Urothelium cell line (cell line): Measurements from ENCODE around the gene ACBD3.
A peak's percentile ranks its signal among the peaks of the same experiment; 100 is the strongest.

ENCODE experiments used
- DNase-seq: peaks from one replicate; pipeline ENCODE4 v3.0.0; 2011; ENCODE audit warnings: low spot score, mixed read lengths
- FAIRE-seq: peaks from 2 replicates; lab custom pipeline; 2011; peaks lifted over from hg19 to GRCh38; lab: Jason Lieb, UNC

Gene ACBD3

DNA sequence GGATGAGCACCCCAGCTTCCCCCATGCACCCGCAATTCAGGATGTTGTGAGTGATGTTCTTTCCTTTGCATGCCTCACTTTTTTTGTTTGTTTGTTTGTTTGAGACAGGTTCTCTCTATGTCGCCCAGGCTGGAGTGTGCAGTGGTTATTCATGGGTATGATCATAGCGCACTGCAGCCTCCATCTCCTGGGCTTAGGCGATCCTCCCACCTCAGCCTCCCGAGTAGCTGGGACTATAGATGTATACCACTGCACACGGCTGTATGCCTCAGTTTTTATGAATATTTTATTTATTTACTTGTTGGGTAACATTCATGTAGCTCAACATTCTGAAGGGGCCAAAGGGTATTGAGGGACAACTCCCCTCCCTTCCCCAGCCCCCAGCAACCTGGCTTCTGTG, 69.2 kb downstream of the ACBD3 start:
- FAIRE-seq (no peak), DNase-seq (no peak)

DNA sequence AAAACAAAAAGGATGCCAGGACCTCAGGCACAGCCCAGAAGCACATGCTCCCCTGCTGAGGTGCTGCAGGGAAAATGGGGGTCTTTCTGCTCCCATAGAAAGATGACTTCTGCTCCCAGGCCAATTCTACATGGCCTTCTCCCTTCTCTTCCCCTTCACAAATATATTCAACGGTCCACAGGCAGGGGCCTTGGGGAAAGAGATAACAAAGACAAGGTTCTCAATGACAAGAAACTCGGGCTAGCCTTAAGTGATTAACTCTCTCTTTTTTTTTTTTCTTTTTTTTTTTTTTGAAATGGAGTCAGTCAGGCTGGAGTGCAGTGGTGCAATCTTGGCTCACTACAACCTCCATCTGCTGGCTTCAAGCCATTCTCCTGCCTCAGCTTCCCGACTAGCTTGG, 69.9 kb downstream of the ACBD3 start:
- no peak for FAIRE-seq

DNA sequence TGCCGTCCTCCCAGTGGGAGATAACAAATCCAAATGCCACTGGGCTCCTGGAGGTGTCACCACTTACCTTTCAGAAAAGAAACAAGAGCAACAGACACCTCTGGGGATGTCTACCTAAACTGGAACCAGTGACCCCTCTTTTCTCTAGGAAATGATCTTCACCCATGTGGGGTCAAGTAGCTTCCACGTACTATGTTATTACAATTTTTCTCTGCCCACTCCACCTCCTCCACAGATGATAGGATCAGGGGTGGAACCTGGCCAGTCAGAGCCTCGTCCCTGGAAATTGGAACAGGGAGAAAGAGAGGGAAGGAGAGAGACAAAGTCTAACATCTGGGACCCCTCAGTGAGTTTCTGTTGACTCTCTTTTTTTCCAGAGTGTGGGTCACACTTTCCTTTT, 73.9 kb downstream of the ACBD3 start:
- FAIRE-seq, result no peak
- DNase-seq, result no peak

More for the DNA sequence above, 69.9 kb downstream of the ACBD3 start:
- no peak for DNase-seq

DNA sequence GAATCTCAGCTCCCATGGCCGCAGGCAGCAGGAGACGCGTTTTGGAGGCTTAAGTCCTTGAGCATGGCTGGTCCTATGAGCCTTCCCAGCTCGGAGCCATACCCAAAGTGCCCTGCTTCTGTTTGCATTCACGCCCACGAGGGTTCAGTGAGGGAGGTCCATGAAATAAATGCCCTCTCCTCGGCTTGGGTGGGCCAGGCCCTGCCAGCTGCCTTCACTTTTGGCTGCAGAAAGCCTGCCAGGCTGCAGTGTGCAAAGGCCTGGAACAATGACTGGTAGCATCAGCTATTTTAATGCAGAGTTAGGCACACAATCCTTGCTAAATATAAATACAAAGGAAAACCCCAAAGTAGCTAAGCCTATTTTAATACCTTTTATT, 74.7 kb downstream of the ACBD3 start:
- DNase-seq (no peak), FAIRE-seq (no peak)

DNA sequence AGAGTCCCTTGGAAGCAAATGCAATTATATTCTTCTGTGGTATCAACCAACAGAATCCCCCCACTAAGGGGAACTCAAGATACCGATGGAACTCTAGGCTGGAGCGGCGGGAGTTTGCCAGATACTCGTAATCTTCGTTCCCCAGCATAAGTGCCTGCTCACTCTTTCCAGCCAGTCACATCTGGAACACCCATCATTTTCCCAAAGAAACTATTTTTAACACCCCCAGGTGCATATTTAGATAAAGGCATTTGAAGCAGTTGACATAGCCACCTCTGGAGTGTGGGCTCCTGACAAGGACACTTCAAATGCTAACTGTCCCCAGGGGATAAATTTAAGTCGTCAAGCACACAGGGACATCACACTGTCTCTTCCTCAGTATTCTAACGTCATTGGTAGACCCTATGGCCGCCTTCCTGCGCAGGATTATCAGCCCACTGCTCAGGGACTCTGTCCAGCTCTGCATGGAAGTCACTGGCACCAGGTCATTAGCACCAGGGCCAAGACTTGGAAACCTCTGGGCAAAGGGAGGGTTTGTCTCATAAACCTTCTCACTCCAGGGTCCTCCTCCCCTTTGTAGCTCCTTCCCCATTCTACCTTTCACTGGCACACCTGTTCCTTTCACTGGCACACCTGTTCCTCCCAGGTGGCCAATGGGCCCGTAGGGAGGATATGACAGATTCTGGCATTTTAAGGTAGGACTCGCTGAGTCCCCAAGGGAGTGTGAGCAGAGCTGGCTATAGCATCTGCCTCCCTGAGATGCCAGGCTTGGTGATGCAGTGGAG, 75.3 kb downstream of the ACBD3 start:
- no peak for FAIRE-seq
- DNase-seq, result no peak

DNA sequence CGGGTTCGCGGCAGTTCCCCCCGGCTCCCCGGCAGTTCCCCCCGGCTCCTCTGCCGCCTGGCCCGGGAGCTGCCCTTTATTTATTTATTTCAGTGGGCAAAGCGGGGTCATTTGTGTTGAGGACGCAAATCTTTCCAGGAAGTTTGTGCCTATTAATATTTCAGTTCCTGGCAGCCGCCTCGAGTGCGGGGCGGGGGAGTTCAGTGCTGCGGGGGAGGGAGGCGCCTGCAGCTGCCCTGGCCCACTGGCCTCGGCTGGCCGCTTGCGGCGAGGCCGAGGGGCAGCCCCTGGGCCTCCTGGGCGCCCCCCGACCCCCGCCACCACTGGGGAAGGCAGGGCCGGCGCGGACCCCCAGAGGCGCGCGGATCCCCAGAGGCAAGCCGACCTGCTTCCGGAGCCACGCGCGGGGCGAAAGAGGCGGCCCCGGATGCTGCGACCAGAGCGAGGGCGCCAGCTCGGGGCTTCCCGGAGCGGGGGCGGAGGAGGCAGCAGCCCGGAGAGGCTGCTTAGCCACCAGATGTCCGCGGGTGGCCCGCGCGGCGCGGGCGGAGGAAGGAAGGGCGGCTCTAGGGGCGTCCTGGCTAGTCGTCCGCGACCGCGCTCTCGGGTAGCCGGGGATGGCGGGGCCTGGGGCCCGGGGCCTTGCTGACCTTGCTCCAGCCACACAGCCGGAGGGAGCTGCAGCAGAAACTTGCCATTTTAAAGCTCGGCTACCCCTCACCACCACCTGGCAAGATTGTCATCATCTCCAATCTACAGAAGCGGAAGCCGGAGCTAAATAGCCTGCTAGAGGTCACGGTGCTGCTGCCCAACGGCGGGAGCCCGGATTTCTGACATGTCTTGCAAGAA, 76.1 kb downstream of the ACBD3 start:
- FAIRE-seq (no peak), DNase-seq (peak; percentile 76)

DNA sequence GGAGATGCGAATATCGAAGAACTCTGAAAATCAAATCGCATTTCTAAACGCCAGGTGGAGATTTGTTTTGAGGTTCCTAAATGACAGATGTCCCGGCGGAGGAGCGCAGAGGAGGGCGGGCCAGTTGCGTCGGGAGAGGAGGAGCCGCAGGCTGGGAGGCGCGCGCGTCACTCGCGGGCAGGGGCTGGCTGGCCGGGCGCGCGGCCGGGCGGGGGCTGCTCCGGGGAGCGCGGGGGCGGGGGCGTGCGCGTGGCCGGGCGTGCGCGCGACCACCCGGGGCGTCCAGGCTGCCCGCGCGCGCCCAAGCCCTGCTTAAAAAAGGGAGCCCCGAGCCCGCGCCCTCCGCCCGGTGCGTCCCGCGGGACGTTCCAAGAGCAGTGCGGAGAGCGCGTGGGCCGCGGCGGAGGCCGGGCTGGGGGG, 76.7 kb downstream of the ACBD3 start:
- DNase-seq, result peak; percentile 98

DNA sequence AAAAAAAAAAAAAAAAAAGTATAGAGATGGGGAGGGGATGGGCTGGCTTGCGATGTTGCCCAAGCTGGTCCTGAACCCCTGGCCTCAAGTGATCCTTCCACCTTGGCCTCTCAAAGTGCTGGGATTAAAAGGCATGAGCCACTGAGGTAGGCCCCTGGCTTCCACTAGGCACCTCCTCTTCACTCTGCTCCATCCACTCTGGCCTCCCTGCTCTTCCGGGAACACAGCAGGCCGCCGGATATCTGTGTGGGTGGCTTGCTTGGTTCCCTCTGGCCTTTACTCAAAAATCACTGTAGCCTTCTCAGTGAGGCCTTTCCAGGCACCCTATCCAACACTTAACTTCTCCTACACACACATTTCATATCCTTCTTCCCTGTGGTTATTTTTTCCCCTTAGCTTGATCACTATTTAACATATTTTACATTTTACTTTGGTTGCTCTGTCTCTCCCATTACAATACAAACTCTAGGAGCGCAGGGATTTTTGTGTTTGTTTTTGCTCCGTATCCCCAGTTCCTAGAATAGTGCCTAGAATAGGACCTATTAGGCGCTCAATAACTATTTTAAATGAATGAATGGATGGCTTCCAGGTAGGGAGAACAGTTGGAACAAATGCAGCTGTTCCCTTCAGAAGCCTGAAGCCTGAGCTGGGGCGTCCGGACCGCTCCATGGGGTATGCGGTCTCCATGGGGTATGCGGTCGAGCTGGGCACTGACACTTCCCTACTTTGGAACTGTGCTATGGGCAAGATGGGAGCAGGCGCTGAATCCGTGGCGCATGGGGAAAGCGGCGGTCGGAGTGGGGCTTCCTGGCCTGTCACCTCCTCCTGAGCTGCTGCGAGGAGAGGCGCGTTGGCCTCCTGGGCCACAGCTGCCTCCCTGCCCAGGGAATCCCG, 77.4 kb downstream of the ACBD3 start:
- FAIRE-seq (no peak), DNase-seq (no peak)

More for the DNA sequence above, 76.7 kb downstream of the ACBD3 start:
- no peak for FAIRE-seq

DNA sequence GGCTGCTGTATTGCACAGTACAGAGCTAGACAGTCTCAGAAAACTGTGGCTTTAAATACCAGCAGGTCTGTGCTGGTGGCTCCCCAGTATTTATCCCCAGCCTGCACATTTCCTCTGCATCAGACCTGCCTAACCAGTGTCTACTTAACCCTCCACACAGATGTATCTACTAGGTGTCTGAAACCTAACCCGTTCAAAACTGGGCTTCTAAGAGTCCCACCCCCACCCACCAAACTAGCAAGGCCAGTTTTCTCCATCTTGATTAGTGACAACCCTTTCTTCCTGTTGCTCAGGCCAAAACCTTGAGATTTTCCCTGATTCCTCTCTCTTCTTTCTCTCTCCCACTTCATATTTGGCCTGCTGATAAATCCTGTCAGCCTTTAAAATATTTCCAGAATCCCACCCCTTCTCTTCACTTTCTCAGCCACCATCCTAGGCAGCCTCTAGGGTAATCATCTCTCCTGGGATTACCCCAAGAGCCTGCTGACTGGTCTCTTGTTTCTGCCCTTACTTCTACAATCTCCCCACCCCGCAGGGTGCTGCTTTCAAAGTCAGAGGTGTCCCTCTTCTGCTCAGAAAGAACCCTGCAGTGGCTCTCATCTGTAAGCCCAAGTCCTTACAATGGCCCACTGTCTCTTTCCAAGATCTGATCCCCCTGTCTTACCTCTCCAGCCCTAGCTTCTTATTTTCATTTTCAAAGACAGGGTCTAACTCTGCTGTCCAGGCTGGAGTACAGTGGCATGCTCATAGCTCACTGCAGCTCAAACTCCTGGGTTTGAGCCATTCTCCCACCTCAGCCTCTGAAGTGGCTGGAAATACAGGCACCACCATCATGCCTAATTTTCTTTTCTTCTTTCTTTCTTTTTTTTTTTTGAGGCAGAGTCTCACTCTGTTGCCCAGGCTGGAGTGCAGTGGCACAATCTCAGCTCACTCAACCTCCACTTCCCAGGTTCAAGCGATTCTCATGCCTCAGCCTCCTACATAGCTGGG, 78.8 kb downstream of the ACBD3 start:
- DNase-seq (no peak), FAIRE-seq (no peak)

DNA sequence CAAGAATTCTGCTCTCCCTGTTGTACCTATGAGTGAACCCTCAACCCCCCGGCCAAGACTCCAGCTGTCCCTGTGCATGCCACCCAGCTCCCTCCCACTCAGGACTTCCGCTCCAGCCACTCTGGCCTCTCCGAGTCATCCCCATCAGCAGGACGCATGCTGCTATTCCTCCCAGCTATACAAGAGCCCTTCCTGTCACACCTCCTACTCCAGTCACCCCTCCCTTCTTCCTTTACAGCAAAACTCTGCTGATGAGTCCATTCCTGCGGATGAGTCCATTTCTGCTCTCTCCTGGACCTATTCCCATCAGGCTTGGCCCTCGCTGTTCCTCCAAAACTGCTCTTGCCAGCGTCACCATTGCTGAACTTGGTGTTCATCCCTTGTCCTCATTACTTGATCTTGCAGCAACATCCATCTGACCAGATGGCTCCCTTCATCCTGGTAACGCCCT, 81.8 kb downstream of the ACBD3 start:
- no peak for DNase-seq
- FAIRE-seq, result no peak

DNA sequence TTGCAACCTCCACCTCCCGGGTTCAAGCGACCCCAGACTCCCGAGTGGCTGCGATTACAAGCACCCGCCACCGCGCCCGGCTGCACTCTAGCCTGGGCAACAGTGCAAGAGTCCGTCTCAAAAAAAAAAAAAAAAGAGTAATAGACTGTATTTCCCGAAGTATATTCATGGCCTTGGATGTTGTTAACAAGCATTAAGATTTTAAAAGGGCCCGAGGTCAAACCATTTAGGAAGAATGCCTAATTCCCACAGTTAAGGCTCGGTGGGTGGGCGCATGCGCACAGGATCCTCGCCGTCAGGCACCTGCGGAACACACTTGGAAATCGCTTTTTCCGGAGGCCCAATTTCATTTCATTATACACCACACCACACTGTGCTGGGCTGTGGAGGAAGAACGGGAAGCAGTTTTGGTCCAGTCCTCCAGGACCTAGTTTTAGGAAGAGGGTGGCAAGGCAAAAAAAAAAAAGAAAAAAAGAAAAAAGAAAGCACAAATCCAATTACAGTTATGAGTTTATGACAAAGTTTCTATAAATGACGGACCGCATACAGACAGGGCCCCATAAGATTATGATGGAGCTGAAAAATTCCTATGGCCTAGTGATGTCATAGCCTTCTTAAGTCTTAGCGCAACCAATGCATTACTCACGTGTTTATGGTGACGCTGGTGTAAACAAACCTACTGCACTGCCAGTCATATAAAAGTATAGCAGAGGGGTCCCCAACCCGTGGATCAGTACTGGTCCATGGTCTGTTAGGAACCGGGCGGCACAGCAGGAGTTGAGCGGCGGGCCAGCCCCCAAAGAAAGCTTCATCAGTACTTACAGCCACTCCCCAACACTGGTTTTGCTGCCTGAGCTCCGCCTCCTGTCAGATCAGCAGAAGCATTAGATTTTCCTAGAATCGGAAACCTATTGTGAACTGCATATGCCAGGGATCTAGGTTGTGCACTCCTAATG, 85.8 kb downstream of the ACBD3 start:
- DNase-seq (no peak), FAIRE-seq (no peak)

DNA sequence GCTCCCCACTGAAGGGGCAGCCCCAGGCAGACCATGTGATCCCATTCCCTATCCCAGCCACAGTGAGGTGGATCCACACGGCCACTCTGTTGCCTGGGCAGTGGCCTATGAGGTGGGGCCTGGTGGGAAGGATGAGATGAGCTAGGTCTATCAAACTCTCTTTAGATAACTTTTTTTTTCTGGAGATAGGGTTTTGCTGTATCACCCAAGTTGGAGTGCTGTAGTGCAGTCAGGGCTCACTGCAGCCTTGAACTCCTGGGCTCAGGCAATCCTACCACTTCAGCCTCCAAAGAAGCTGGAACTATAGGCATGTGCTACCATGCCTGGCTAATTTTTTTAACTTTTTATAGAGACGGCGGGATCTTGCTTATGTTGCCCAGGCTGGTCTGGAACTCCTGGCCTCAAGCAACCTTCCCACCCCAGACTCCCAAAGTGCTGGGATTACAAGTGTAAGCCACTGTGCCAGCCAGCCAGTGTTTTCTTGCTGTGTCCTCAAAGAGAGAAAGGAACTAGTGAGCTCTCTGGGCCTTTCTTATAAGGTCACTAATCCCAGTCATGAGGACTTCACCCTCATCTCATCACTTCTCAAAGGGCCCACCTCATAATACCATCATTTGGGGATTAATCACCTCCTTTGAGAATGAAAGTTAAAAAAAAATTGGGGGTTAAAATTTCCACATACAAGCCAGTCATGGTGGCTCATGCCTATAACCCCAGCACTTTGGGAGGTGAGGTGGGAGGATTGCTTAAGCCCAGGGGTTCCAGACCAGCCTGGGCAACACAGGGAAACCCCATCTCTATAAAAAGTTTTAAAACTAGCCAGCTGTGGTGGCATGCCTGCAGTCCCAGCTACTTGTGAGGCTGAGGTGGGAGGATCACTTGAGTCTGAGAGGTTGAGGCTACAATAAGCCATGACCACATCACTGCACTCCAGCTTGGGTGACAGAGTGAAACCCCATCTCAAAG, 87.4 kb downstream of the ACBD3 start:
- no peak for FAIRE-seq

DNA sequence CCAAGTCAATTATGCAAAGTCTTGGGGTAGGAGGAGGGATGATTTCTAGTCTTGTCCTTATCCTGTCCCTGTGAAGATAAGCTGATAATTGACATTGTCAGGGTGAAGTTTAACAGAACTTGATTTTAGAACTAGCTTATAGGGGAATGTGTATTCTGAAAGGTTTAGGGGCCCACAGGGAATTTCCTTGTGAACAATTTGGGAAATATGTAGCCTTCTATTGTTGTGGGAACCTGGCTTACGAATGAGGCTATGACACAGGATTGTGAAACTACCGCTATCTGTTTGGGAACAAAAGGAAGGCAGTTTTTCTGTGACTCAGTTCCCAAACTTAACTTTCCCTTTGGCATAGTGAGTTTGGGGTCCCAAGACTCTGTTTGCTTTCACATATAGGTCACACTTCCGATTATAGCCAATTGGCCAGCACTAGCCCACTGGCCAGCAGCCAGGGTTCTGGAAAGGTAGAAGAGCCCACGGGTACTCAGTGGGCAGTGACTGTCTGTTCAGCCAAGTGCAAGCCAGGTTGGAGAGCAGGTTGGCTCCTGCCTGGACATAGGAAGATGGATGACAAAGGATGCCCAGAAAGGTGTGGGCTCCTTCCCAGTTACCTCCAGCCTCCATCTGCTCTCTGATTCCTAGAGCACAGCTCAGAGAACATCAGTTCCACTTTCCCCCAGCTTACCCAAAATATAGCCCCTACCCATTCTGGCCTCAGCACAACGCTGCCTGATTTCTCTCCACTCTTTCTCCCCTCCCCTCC, 88.5 kb downstream of the ACBD3 start:
- DNase-seq, result no peak
- FAIRE-seq, result no peak

More for the DNA sequence above, 87.4 kb downstream of the ACBD3 start:
- no peak for DNase-seq

DNA sequence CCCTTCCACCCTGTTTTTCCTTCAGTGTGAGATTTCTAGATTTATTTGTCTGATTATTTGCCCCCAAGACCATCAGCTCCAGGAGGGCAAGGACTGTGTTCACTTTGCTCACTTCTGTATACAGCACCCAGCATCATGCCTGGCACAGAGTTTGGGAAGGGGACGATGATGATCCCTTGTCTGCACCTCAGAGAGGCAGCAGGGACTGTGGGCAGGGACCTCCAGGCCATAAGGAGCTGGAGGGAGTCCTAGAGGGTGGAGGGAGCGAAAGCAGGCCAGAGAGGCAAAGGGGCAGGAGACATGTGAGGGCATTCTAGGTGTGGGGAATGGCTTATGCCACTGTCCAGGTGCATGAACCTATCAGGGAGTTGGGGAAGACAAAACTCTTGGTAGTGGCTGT, 91.3 kb downstream of the ACBD3 start:
- FAIRE-seq (no peak), DNase-seq (no peak)
